HG02588 (cell line): ENCODE data around the gene TRIM33.
"Not testable (repeated sequence)": the region's sequence is repeated elsewhere in the genome, so short reads cannot be mapped to it uniquely, and the experiment has no call there.

ENCODE experiments used
- ATAC-seq: cut with Tn5 transposase; IDR thresholded peaks from one replicate; pipeline ENCODE4 v1.9.1; 2021; ENCODE audit warnings: mild to moderate bottlenecking, moderate library complexity; ENCODE audit not compliant: unreplicated experiment

Gene TRIM33

DNA sequence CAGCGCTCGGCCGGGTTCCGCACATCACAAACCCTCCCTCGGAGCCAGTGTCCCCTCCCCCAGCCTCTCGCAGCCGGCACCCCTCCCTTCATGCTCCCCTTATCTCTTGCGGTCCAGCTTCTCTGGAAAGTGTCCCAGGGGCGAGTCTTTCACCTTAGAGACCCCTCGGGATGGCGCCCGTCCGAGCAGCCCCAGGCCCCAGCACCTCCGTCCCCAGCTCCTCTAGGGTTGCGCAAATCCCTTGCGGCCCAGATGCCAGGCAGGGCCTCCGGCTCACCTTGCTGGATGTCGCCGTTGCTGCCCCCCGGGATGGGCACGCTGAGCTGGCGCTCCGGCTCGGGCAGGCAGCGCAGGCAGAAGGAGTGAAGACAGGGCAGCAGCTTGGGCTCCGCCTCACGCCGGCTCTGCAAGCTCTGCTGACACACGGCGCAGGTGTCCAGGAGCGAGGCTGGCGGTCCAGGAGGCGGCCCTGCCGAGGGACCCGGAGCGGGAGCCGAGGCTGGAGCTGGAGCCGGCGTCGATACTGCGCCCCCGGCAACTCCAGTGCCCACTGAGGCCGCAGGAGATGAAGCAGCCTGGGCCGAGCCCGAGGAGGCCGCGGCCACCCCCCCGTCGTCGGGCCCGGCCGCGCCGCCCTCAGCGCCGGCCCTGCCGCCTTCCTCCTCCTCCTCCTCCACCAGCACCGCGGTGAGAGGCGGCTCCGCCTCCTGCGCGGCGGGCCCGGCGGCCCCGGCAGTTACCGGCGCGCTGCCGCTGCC lies 550 bp downstream of the TRIM33 start:
- ATAC-seq: peak; percentile 59

DNA sequence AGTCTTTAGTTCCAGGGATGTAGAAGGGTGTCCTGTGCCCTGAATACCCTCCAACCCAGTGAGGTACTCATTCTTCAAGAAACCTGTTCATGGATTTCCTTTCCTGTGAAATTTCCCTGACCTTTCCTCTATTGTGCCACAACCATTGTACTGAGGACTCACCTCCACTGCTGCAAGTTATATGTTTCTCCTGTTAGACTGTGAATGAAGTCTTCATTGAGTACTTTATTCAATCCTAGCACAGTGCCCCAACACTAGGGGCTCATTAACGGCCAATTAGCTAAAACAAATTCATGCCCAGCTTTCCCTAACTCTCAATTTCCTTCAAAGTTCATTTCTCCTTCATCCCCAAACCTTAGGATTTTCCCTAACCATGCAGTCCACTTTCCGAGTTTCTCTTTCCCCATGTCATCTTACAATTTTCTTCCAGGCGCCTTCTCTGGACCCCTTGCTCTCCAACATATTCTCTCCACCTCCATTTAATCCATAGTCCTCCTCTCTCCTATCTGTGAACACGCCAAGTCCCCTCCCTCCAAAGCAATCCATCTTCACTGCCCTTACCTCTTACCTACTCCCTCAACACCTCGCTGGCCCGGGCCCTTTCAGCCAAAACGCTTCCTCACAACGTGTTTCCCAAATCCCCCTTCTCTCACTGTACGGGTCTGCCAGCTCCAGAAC lies 1.3 kb downstream of the TRIM33 start:
- no peak for ATAC-seq

- no peak for ATAC-seq
These were observed 2.6 kb downstream of the TRIM33 start for GRCh38 chr1:114508386-114508898.

GRCh38 chr1:114507513-114507912 lies 3.5 kb downstream of the TRIM33 start:
- no peak for ATAC-seq

- no peak for ATAC-seq
These were observed 5.8 kb downstream of the TRIM33 start for GRCh38 chr1:114505148-114505561.

DNA sequence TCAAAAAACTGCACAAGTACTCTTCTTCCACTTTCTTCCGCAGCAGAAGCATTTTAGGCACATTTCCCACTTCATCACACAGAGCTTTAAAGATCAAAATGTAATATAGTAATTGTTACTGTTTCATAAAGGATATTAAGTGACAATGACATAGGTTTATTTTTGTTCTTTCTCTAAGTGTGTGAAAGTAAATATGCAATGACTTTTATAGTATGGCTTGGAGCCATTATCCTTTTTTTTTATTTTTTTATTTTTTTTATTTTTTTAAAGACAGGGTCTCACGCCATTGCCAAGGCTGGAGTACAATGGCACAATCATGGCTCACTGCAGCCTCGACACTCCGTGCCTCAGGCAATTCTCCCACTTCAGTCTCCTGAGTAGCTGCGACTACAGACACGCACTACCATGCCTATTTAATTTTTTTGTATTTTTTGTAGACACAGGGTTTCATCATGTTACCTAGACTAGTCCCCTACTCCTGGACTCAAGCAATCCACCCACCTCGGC lies 7.0 kb downstream of the TRIM33 start:
- no peak for ATAC-seq

DNA sequence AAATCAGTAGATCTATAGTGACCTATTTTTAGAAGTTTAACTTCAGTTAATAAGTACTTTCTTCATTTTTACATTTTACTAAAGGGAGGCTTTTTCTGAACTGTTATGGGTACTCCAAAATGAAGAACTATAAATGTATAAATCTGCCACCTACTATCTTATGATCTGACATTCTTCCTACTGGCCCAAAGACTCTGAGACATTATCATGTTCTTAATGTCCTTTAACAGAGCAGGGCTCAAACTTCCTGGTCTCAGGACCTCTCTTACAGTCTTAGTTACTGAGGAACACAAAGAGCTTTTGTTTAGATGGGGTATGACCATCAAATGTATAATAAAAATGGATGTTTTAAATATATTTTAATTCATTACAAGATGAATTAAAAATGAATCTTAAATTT lies 8.9 kb downstream of the TRIM33 start:
- no peak for ATAC-seq

- ATAC-seq: no peak
These were observed 11.5 kb downstream of the TRIM33 start for GRCh38 chr1:114499478-114499877.

- ATAC-seq: no peak
These were observed 14.9 kb downstream of the TRIM33 start for GRCh38 chr1:114496089-114496488.

- ATAC-seq: no peak
These were observed 15.5 kb downstream of the TRIM33 start for GRCh38 chr1:114495486-114495885.

GRCh38 chr1:114492978-114493377 lies 18.0 kb downstream of the TRIM33 start:
- ATAC-seq: no peak

DNA sequence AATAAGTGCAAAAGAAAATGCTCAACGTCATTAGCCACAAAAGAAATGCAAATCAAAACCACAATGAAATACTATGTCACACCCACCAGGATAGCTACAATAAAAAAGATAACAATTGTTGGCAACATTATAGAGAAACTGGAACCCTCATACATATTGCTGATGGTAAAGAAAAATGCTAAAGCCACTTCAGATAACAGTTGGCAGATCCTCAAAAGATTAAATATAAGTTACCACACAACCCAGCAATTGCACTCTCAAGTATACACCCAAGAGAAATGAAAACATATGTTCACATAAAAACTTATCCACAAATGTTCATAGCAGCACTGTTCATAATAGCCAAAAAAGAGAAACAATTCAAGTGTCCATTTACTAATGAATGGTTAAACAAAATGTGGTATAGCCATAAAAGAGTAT lies 20.7 kb downstream of the TRIM33 start:
- ATAC-seq: no peak

- no peak for ATAC-seq
These were observed 22.3 kb downstream of the TRIM33 start for GRCh38 chr1:114488739-114489138.

DNA sequence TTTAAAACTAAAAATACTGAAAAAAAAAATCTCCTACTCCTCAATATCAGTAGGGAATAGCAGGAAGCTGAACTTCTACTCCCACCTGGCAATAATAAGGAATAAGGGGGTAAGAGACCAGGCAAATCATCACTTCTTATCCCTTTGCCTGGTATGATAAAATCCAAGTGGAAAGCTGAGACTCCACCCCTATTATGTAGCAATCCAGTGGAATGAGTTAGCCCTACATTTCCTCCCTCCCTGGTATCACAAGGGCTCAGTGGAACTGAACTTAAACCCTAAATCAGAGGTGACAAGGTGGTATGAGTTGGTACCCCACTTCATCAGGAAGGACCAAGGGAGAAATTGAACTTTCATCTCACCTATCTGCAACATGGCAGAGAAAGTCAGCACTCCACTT lies 25.7 kb downstream of the TRIM33 start:
- no peak for ATAC-seq

- peak; percentile 66 for ATAC-seq
These were observed 28.4 kb downstream of the TRIM33 start for GRCh38 chr1:114482585-114482984.

GRCh38 chr1:114479636-114480035 lies 31.4 kb downstream of the TRIM33 start:
- not testable (repeated sequence) for ATAC-seq

DNA sequence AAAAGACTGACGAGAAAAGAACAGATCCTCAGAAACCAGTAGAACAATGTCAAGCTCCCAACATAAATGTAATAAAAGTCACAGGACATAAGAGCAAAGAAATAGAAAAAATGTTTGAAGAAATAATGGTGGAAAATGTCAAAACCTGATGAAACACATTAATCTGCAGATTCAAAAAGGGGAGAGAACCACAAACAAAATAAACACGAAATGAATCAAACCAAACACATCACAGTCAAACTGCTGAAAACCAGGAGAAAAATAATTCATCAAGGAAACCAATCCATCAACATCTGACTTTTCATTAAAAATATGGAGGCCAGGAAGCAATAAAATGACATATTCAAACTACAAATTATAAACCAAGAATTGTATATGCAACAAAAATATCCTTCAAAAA lies 31.9 kb downstream of the TRIM33 start:
- ATAC-seq: no peak

DNA sequence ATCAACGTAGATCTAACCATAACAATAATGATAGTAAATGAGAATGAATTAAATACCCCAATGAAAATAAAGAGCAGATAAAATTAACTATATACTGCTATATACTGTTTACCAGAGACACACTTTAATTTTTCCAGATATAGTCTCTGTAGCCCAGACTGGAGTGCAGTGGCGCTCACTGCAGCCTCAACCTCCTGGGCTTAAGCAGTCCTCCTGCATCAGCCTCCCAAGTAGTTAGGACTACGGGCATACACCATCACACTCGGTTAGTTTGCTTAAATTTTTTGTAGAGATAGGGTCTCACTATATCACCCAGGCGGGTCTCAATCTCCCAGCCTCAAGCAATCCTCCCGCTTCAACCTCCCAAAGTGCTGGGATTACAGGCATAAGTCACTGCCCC lies 37.2 kb downstream of the TRIM33 start:
- ATAC-seq: no peak

DNA sequence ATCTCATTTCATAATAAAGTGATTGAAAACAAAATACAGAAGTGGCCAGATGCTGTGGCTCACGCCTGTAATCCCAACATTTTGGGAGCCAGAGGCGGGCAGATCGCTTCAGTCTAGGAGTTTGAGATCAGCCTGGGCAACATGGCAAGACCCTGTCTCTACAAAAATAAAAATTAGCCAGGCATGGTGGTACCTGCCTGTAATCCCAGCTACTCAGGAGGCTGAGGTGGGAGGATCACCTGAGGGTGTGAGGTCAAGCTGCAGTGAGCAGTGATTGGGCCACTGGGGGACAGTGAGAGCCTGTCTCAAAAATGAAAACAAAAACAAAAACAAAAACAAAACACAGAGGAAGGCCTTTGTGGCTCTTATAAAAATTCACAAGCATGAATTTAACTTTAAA lies 38.6 kb downstream of the TRIM33 start:
- ATAC-seq: no peak

DNA sequence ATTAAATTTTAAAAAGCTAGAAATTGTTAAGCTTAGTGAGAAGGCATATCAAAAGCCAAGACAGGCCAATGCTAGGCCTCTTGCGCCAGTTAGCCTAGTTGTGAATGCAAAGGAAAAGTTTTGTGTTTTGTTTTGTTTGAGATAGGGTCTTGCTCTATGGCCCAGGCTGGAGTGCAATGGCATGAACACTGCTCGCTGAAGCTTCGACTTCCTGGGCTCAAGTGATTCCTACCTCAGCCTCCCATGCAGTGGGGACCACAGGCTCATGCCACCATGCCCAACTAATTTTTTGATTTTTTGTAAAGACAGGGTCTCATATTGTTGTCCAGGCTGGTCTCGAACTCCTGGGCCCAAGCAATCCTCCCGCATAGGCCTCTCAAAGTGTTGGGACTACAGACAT lies 40.3 kb downstream of the TRIM33 start:
- no peak for ATAC-seq

GRCh38 chr1:114468710-114469468 lies 42.1 kb downstream of the TRIM33 start:
- no peak for ATAC-seq
